GM18861 (cell line): Measurements from ENCODE around the gene SEC16A.

Experiments
- ATAC-seq: cut with Tn5 transposase; IDR thresholded peaks from one replicate; pipeline ENCODE4 v1.9.1; 2021; ENCODE audit not compliant: unreplicated experiment

The SEC16A gene

GRCh38 chr9:136486131-136486530, 3.3 kb upstream of the SEC16A start:
- ATAC-seq, result no peak

- ATAC-seq, result no peak
Measured at GRCh38 chr9:136485049-136486045, 2.5 kb upstream of the SEC16A start.

GRCh38 chr9:136484153-136485048, 1.6 kb upstream of the SEC16A start:
- ATAC-seq, result no peak

- peak; percentile 51 for ATAC-seq
Measured at GRCh38 chr9:136483589-136484152, 831 bp upstream of the SEC16A start.

- ATAC-seq, result no peak
Measured at GRCh38 chr9:136482046-136482792, 621 bp downstream of the SEC16A start.

GRCh38 chr9:136481558-136481957, 1.3 kb downstream of the SEC16A start:
- ATAC-seq, result no peak

GRCh38 chr9:136476369-136477150, 6.3 kb downstream of the SEC16A start:
- ATAC-seq, result no peak

GRCh38 chr9:136474974-136475865, 7.6 kb downstream of the SEC16A start:
- no peak for ATAC-seq

- ATAC-seq, result no peak
Measured at GRCh38 chr9:136474021-136474640, 8.7 kb downstream of the SEC16A start.

GRCh38 chr9:136473354-136473721, 9.5 kb downstream of the SEC16A start:
- ATAC-seq, result no peak

- ATAC-seq, result no peak
Measured at GRCh38 chr9:136472640-136473353, 10.0 kb downstream of the SEC16A start.

GRCh38 chr9:136471802-136472487, 10.9 kb downstream of the SEC16A start:
- ATAC-seq, result no peak

GRCh38 chr9:136470792-136471469, 11.9 kb downstream of the SEC16A start:
- ATAC-seq, result no peak

GRCh38 chr9:136470356-136470755, 12.5 kb downstream of the SEC16A start:
- ATAC-seq, result no peak

- no peak for ATAC-seq
Measured at GRCh38 chr9:136467766-136468165, 15.1 kb downstream of the SEC16A start.

GRCh38 chr9:136466155-136466541, 16.7 kb downstream of the SEC16A start:
- ATAC-seq, result no peak
